Measurements from ENCODE around the gene ANKRD9. TPM values are rescaled to one million over a fixed set of nuclear protein-coding genes. Genes with fewer than 3 reads are reported as not detected.
A peak's percentile ranks its signal among the peaks of the same experiment; 100 is the strongest.

ANKRD9 gene
- total RNA-seq, 1 experiment from 2014 or later = 23.7 TPM

GRCh38 chr14:102502571-102502970 is 7.0 kb downstream of the ANKRD9 start:
- no peaks in the 10 kb centered on the region for H3K27me3 ChIP-seq (ENCODE audit: control insufficient read depth, insufficient read depth, low read length)
- ChIA-PET POLR2A (no interaction called here), CTCF (no interaction called here)
- in situ Hi-C loops (cut with HindIII; ENCODE audit: low pct_unique_long_range_greater_than_20kb, low sequenced_read_pairs) = no loop called here
- no peaks in the 10 kb centered on the region for H3K36me3 ChIP-seq (ENCODE audit: control insufficient read depth, insufficient read depth, low read length)
- DNase-seq (ENCODE audit: low read depth, low spot score) (no peak), ATAC-seq (no peak)
- H3K4me3 ChIP-seq (ENCODE audit: low read depth in 2 of 2, low read length in 2 of 2) = no peak overlapping the region
- no peaks in the 10 kb centered on the region for H3K4me1 ChIP-seq (ENCODE audit: control insufficient read depth, insufficient read depth, low read length)
- BruUV-seq (replicated peaks) = no TSS peak
- H3K27ac ChIP-seq (ENCODE audit: low read length) = no peak overlapping the region
- intact Hi-C loops (cut with micrococcal nuclease; ENCODE audit: unreplicated experiment) = no loop called here
- TF ChIP-seq SIN3A (IDR thresholded peaks at IDR 0.05; ENCODE audit: borderline replicate concordance, insufficient read depth, low read depth, low read length) (no peak), TCF7L2 (IDR thresholded peaks at IDR 0.05; ENCODE audit: low read depth, low read length) (no peak), CTCF (IDR thresholded peaks at IDR 0.05) (no peak), REST (IDR thresholded peaks at IDR 0.05; ENCODE audit: insufficient read depth in 1 of 2, low read depth in 2 of 2, low read length in 1 of 2) (no peak), POLR2AphosphoS5 (IDR thresholded peaks at IDR 0.05; ENCODE audit: low read depth, low read length) (no peak)
- no peaks in the 10 kb centered on the region for H3K9me3 ChIP-seq (ENCODE audit: control insufficient read depth, insufficient read depth, low read depth, low read length)

GRCh38 chr14:102501751-102502315 is 7.7 kb downstream of the ANKRD9 start:
- Histone ChIP-seq H3K4me1 (ENCODE audit: control insufficient read depth, insufficient read depth, low read length) (no peaks in the 10 kb centered on the region), H3K36me3 (ENCODE audit: control insufficient read depth, insufficient read depth, low read length) (no peaks in the 10 kb centered on the region), H3K27me3 (ENCODE audit: control insufficient read depth, insufficient read depth, low read length) (no peaks in the 10 kb centered on the region), H3K27ac (ENCODE audit: low read length) (no peak overlapping the region), H3K4me3 (ENCODE audit: low read depth in 2 of 2, low read length in 2 of 2) (no peak overlapping the region), H3K9me3 (ENCODE audit: control insufficient read depth, insufficient read depth, low read depth, low read length) (no peaks in the 10 kb centered on the region)
- POLR2A ChIA-PET = no interaction called here
- intact Hi-C loops (cut with micrococcal nuclease; ENCODE audit: unreplicated experiment) (no loop called here), in situ Hi-C loops (cut with HindIII; ENCODE audit: low pct_unique_long_range_greater_than_20kb, low sequenced_read_pairs) (no loop called here)
- CTCF ChIA-PET = no interaction called here
- no peak for TF ChIP-seq TCF7L2 (IDR thresholded peaks at IDR 0.05; ENCODE audit: low read depth, low read length)
- no peak for TF ChIP-seq SIN3A (IDR thresholded peaks at IDR 0.05; ENCODE audit: borderline replicate concordance, insufficient read depth, low read depth, low read length)
- no peak for TF ChIP-seq POLR2AphosphoS5 (IDR thresholded peaks at IDR 0.05; ENCODE audit: low read depth, low read length)
- no peak for TF ChIP-seq REST (IDR thresholded peaks at IDR 0.05; ENCODE audit: insufficient read depth in 1 of 2, low read depth in 2 of 2, low read length in 1 of 2)
- peak; percentile 63 for TF ChIP-seq CTCF (IDR thresholded peaks at IDR 0.05)
- DNase-seq (ENCODE audit: low read depth, low spot score) (no peak), ATAC-seq (no peak)
- BruUV-seq (replicated peaks) = TSS peak; percentile 70
